Measurements from ENCODE around the gene PLXND1.

GRCh38 chr3:129521611-129522010 lies 84.9 kb downstream of the PLXND1 start:
- TF ChIP-seq, protein P1, sequence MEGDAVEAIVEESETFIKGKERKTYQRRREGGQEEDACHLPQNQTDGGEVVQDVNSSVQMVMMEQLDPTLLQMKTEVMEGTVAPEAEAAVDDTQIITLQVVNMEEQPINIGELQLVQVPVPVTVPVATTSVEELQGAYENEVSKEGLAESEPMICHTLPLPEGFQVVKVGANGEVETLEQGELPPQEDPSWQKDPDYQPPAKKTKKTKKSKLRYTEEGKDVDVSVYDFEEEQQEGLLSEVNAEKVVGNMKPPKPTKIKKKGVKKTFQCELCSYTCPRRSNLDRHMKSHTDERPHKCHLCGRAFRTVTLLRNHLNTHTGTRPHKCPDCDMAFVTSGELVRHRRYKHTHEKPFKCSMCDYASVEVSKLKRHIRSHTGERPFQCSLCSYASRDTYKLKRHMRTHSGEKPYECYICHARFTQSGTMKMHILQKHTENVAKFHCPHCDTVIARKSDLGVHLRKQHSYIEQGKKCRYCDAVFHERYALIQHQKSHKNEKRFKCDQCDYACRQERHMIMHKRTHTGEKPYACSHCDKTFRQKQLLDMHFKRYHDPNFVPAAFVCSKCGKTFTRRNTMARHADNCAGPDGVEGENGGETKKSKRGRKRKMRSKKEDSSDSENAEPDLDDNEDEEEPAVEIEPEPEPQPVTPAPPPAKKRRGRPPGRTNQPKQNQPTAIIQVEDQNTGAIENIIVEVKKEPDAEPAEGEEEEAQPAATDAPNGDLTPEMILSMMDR (IDR thresholded peaks at IDR 0.05; ENCODE audit: borderline replicate concordance, extremely low read depth, low read length, poor library complexity, severe bottlenecking), result no peak
- TF ChIP-seq EZH2 (IDR thresholded peaks at IDR 0.05; ENCODE audit: borderline replicate concordance, low read depth, low read length, severe bottlenecking), result no peak
